ENCODE data around the gene LCN15. TPM values are rescaled to one million over a fixed set of nuclear protein-coding genes. Genes with fewer than 3 reads are reported as not detected.

LCN15 gene
- total and polyA plus RNA-seq, 2 of the 13 experiments (the other 11 are each of a cell fraction or from before 2014, with no cell fraction given): 1.3 to 53.7 TPM

DNA sequence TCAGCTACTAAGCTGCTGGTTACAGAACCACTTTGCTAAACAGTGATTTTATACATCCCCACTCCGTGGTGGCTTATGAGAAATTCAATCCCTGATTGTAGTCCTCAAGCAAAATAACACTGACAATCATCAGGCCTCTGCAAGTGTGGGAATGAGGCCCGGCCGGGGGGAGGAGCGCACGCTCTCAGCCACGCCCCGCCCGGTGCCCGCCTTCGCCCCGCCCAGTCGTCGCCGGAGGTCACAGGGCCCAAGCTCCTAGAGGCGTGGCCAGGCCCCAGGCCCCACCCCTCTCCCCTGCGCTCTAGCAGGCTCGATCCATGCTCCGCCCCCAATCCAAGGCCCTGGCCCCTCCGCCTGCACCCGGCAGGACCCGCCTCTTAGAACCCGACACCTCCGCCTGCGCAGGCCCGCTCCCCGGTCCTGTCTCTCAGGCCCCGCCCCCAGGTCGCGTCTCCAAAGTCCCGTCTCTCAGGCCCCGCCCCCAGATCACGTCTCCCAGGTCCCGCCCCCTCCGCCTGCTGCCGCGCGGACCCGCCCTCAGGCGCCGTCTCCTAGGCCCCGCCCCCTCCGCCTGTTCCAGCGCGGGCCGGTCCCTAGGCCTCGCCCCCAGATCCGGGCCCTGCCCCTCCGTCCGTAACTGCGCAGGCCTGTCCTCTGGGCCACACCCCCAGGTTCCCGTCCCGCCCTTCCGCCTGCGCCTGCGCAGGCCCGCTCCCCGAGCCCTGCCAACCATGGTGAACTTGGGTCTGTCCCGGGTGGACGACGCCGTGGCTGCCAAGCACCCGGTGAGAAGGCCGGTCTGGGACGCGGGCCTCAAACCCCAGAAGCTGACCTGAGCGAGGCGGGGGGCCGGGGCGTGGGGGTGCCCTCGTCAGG is 26.6 kb upstream of the LCN15 start, which contains the start of gene TMEM141 (continued):
- peak; percentile 86 for TF ChIP-seq YY1 (IDR thresholded peaks at IDR 0.05; ENCODE audit: insufficient read depth, insufficient replicate concordance, low read depth, low read length)
- no peak for TF ChIP-seq ZFP41 (CRISPR knock-in tag; IDR thresholded peaks at IDR 0.05; ENCODE audit: borderline replicate concordance)
- TF ChIP-seq ZNF143 (CRISPR knock-in tag; IDR thresholded peaks at IDR 0.05): no peak
- TF ChIP-seq KAT8 (CRISPR knock-in tag; IDR thresholded peaks at IDR 0.05): no peak; the same call in 1 of the 2 replicates
- no peak for TF ChIP-seq SRSF4 (IDR thresholded peaks at IDR 0.05; ENCODE audit: low read depth, low read length, poor library complexity, severe bottlenecking)
- TF ChIP-seq MEIS2 (CRISPR knock-in tag; IDR thresholded peaks at IDR 0.05): peak; percentile 66
- TF ChIP-seq, protein P1, sequence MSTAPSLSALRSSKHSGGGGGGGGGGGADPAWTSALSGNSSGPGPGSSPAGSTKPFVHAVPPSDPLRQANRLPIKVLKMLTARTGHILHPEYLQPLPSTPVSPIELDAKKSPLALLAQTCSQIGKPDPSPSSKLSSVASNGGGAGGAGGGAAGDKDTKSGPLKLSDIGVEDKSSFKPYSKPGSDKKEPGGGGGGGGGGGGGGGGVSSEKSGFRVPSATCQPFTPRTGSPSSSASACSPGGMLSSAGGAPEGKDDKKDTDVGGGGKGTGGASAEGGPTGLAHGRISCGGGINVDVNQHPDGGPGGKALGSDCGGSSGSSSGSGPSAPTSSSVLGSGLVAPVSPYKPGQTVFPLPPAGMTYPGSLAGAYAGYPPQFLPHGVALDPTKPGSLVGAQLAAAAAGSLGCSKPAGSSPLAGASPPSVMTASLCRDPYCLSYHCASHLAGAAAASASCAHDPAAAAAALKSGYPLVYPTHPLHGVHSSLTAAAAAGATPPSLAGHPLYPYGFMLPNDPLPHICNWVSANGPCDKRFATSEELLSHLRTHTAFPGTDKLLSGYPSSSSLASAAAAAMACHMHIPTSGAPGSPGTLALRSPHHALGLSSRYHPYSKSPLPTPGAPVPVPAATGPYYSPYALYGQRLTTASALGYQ (CRISPR knock-in tag; IDR thresholded peaks at IDR 0.05): 0 out of 2 replicates have a peak, but pooled peaks have one; percentile 13
- peak; percentile 32 for TF ChIP-seq IKZF4 (CRISPR knock-in tag; IDR thresholded peaks at IDR 0.05; ENCODE audit: borderline replicate concordance, low read depth, not compliant biosample characterization)
- TF ChIP-seq ZNF776 (CRISPR knock-in tag; IDR thresholded peaks at IDR 0.05): peak; percentile 77; the same call in 1 of the 2 replicates
- TF ChIP-seq PAXIP1 (CRISPR knock-in tag; conservative IDR thresholded peaks at IDR 0.05): no peak; the same call in none of the 2 replicates
- TF ChIP-seq ZNF253 (CRISPR knock-in tag; IDR thresholded peaks at IDR 0.05; ENCODE audit: borderline replicate concordance): no peak
- no peak for TF ChIP-seq ZNF839 (CRISPR knock-in tag; IDR thresholded peaks at IDR 0.05; ENCODE audit: borderline replicate concordance)
- TF ChIP-seq, protein P2, sequence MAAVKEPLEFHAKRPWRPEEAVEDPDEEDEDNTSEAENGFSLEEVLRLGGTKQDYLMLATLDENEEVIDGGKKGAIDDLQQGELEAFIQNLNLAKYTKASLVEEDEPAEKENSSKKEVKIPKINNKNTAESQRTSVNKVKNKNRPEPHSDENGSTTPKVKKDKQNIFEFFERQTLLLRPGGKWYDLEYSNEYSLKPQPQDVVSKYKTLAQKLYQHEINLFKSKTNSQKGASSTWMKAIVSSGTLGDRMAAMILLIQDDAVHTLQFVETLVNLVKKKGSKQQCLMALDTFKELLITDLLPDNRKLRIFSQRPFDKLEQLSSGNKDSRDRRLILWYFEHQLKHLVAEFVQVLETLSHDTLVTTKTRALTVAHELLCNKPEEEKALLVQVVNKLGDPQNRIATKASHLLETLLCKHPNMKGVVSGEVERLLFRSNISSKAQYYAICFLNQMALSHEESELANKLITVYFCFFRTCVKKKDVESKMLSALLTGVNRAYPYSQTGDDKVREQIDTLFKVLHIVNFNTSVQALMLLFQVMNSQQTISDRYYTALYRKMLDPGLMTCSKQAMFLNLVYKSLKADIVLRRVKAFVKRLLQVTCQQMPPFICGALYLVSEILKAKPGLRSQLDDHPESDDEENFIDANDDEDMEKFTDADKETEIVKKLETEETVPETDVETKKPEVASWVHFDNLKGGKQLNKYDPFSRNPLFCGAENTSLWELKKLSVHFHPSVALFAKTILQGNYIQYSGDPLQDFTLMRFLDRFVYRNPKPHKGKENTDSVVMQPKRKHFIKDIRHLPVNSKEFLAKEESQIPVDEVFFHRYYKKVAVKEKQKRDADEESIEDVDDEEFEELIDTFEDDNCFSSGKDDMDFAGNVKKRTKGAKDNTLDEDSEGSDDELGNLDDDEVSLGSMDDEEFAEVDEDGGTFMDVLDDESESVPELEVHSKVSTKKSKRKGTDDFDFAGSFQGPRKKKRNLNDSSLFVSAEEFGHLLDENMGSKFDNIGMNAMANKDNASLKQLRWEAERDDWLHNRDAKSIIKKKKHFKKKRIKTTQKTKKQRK (IDR thresholded peaks at IDR 0.05; ENCODE audit: low read length): no peak
- TF ChIP-seq, protein P3, sequence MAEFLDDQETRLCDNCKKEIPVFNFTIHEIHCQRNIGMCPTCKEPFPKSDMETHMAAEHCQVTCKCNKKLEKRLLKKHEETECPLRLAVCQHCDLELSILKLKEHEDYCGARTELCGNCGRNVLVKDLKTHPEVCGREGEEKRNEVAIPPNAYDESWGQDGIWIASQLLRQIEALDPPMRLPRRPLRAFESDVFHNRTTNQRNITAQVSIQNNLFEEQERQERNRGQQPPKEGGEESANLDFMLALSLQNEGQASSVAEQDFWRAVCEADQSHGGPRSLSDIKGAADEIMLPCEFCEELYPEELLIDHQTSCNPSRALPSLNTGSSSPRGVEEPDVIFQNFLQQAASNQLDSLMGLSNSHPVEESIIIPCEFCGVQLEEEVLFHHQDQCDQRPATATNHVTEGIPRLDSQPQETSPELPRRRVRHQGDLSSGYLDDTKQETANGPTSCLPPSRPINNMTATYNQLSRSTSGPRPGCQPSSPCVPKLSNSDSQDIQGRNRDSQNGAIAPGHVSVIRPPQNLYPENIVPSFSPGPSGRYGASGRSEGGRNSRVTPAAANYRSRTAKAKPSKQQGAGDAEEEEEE (CRISPR knock-in tag; IDR thresholded peaks at IDR 0.05; ENCODE audit: borderline replicate concordance): no peak
- TF ChIP-seq ZNF644 (CRISPR knock-in tag; IDR thresholded peaks at IDR 0.05; ENCODE audit: low read depth): no peak
- no peak for TF ChIP-seq CC2D1A (CRISPR knock-in tag; IDR thresholded peaks at IDR 0.05)
